HepG2 (cell line): Measurements from ENCODE around the gene KCNH6. TPM values are rescaled to one million over a fixed set of nuclear protein-coding genes. Genes with fewer than 3 reads are reported as not detected.

Experiments
- AKAP8 ChIP-seq: sonication (generic); formaldehyde crosslinking; IDR thresholded peaks from 2 replicates; pipeline ENCODE4 v1.5.1; 2020; ENCODE audit warnings: mild to moderate bottlenecking, missing genetic modification reagents
- ARNTL ChIP-seq: sonication (generic); formaldehyde crosslinking; IDR thresholded peaks from 2 replicates; pipeline ENCODE4 v1.4.0; 2020; ENCODE audit warnings: mild to moderate bottlenecking, missing genetic modification reagents
- FIP1L1 ChIP-seq: fragments of 200-400 bp; formaldehyde crosslinking; IDR thresholded peaks from 2 replicates; pipeline ENCODE4 v1.6.1; 2018; ENCODE audit warnings: low read depth, mild to moderate bottlenecking, low read length, moderate library complexity, borderline replicate concordance; ENCODE audit not compliant: insufficient read depth
- JARID2 ChIP-seq: sonication (generic); formaldehyde crosslinking; IDR thresholded peaks from 2 replicates; pipeline ENCODE4 v1.8.1; 2023; ENCODE audit warnings: missing genetic modification reagents, inconsistent platforms; ENCODE audit not compliant: insufficient replicate concordance
- KLF15 ChIP-seq: sonication (generic); formaldehyde crosslinking; IDR thresholded peaks from 2 replicates; pipeline ENCODE4 v1.8.1; 2023; ENCODE audit warnings: borderline replicate concordance, mild to moderate bottlenecking, inconsistent platforms, missing genetic modification reagents, mixed read lengths
- MAFG ChIP-seq: sonication (generic); formaldehyde crosslinking; IDR thresholded peaks from 2 replicates; pipeline ENCODE4 v1.5.1; 2020; ENCODE audit warnings: mild to moderate bottlenecking, missing genetic modification reagents
- SP4 ChIP-seq: sonication (generic); formaldehyde crosslinking; IDR thresholded peaks from 2 replicates; pipeline ENCODE4 v1.8.1; 2023; ENCODE audit warnings: mild to moderate bottlenecking, missing genetic modification reagents
- ZNF431 ChIP-seq: sonication (generic); formaldehyde crosslinking; IDR thresholded peaks from 2 replicates; pipeline ENCODE4 v1.9.0; 2022; ENCODE audit warnings: missing genetic modification reagents, low read depth, mild to moderate bottlenecking, borderline replicate concordance
- ZNF432 ChIP-seq: sonication (generic); formaldehyde crosslinking; IDR thresholded peaks from 2 replicates; pipeline ENCODE4 v1.5.0; 2020; ENCODE audit warnings: missing genetic modification reagents, mild to moderate bottlenecking, borderline replicate concordance
- ZNF607 ChIP-seq: sonication (generic); formaldehyde crosslinking; IDR thresholded peaks from 2 replicates; pipeline ENCODE4 v1.5.1; 2020; ENCODE audit warnings: missing genetic modification reagents, mild to moderate bottlenecking, borderline replicate concordance
- ZNF839 ChIP-seq: sonication (generic); formaldehyde crosslinking; IDR thresholded peaks from 2 replicates; pipeline ENCODE4 v1.4.0; 2020; ENCODE audit warnings: missing genetic modification reagents, mild to moderate bottlenecking, borderline replicate concordance
- polyA plus RNA-seq, 8 experiments: library from polyadenylated mRNA; depleted of rRNA in 3 of 8; stranded (reverse) in 7 of 8; unstranded in 1 of 8; fragments of >200 nt; fragmentation: Illumina TruSeq in 4 of 8; extraction: Trizol in 4 of 8; gene quantifications; 2 replicates each; pipeline versions ENCODE4 v1.2.1 to v1.2.3, GENCODE V29; 2011 to 2016; ENCODE audit warnings: low read depth in 4 of 8, missing spikeins in 1 of 8, mixed read lengths in 1 of 8; ENCODE audit not compliant: insufficient read depth in 1 of 8
- total RNA-seq, 5 experiments: library from RNA; depleted of rRNA; stranded (reverse); fragments of >200 nt; fragmentation: Illumina TruSeq; extraction: Trizol; gene quantifications; 2 replicates each; pipeline ENCODE4 v1.2.3, GENCODE V29; 2016; ENCODE audit warnings: low read depth in 1 of 5
- TF ChIP-seq, protein P1 (sequence below): sonication (generic); formaldehyde crosslinking; IDR thresholded peaks from 2 replicates; pipeline ENCODE4 v1.4.0; 2020; ENCODE audit warnings: mild to moderate bottlenecking, low read depth, missing genetic modification reagents
- TF ChIP-seq, protein P2 (sequence below): sonication (generic); formaldehyde crosslinking; IDR thresholded peaks from 2 replicates; pipeline ENCODE4 v1.4.0; 2020; ENCODE audit warnings: missing genetic modification reagents
- TF ChIP-seq, protein P3 (sequence below): sonication (generic); formaldehyde crosslinking; IDR thresholded peaks from 2 replicates; pipeline ENCODE4 v1.4.0; 2020; ENCODE audit warnings: missing genetic modification reagents
- TF ChIP-seq, protein P4 (sequence below): sonication (generic); formaldehyde crosslinking; IDR thresholded peaks from 2 replicates; pipeline ENCODE4 v1.5.0; 2020; ENCODE audit warnings: mild to moderate bottlenecking, missing genetic modification reagents

KCNH6 gene
- total and polyA plus RNA-seq, 2 of the 13 experiments (the other 11 are each of a cell fraction or from before 2014, with no cell fraction given): 0.05 to 0.18 TPM

DNA sequence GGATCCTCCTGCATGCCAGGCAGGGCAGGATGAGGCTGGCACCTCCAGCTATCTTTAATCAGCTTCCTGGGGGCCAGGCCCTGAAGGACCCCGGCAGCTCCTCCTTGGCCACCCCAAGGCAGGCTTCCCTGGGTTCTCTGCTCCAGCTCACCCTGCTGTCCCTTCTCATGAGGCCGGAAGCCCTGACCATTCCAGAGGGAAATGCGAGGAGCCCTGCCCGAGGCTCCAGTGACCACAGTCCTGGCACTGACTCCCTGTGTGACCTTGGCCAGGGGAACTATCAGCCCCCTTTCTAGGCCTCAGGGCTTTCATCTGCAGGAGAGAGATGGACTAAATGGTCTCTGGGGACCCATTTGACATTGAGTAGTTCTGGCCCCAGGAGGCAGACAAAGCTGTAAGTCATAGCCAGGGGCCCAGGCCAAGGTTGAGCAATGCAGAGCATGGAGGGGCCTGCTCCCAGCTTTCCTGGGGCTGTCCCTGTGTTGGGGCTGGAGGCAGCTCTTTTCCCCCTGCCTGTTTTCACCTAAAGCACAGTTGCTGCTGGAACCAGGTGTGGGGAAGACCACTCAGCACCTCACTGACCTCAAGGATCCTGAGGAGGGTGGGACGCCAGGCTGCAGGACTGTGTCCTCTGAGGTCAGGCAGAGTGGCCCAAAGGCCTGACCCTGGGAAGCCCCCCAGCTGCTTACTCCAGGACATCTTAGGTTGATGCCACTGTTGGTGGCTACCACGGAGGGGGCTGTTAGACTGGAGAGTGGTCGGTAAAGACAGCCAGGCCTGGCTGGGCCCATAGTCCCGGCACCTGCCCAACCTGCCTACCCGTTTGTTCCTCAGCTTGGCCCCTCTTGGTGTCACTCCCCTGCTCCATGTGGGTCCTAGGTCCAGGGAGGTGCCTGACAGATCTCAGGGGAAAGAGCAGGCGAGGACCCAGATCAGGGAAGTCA, 8.1 kb downstream of the KCNH6 start (continued):
- TF ChIP-seq, protein P1, sequence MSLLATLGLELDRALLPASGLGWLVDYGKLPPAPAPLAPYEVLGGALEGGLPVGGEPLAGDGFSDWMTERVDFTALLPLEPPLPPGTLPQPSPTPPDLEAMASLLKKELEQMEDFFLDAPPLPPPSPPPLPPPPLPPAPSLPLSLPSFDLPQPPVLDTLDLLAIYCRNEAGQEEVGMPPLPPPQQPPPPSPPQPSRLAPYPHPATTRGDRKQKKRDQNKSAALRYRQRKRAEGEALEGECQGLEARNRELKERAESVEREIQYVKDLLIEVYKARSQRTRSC (CRISPR knock-in tag): 0 out of 2 replicates have a peak, but pooled peaks have one; percentile 25
- TF ChIP-seq ZNF607 (CRISPR knock-in tag) (no peak), KLF15 (CRISPR knock-in tag) (no peak), AKAP8 (CRISPR knock-in tag) (peak; percentile 54; the same call in 1 of the 2 replicates), ZNF432 (CRISPR knock-in tag) (no peak), ZNF431 (peak; percentile 68; the same call in 1 of the 2 replicates), SP4 (CRISPR knock-in tag) (peak; percentile 49), MAFG (CRISPR knock-in tag) (no peak), ZNF839 (CRISPR knock-in tag) (peak; percentile 9; the same call in 1 of the 2 replicates), JARID2 (no peak), FIP1L1 (no peak), ARNTL (CRISPR knock-in tag) (peak; percentile 94)
- TF ChIP-seq, protein P2, sequence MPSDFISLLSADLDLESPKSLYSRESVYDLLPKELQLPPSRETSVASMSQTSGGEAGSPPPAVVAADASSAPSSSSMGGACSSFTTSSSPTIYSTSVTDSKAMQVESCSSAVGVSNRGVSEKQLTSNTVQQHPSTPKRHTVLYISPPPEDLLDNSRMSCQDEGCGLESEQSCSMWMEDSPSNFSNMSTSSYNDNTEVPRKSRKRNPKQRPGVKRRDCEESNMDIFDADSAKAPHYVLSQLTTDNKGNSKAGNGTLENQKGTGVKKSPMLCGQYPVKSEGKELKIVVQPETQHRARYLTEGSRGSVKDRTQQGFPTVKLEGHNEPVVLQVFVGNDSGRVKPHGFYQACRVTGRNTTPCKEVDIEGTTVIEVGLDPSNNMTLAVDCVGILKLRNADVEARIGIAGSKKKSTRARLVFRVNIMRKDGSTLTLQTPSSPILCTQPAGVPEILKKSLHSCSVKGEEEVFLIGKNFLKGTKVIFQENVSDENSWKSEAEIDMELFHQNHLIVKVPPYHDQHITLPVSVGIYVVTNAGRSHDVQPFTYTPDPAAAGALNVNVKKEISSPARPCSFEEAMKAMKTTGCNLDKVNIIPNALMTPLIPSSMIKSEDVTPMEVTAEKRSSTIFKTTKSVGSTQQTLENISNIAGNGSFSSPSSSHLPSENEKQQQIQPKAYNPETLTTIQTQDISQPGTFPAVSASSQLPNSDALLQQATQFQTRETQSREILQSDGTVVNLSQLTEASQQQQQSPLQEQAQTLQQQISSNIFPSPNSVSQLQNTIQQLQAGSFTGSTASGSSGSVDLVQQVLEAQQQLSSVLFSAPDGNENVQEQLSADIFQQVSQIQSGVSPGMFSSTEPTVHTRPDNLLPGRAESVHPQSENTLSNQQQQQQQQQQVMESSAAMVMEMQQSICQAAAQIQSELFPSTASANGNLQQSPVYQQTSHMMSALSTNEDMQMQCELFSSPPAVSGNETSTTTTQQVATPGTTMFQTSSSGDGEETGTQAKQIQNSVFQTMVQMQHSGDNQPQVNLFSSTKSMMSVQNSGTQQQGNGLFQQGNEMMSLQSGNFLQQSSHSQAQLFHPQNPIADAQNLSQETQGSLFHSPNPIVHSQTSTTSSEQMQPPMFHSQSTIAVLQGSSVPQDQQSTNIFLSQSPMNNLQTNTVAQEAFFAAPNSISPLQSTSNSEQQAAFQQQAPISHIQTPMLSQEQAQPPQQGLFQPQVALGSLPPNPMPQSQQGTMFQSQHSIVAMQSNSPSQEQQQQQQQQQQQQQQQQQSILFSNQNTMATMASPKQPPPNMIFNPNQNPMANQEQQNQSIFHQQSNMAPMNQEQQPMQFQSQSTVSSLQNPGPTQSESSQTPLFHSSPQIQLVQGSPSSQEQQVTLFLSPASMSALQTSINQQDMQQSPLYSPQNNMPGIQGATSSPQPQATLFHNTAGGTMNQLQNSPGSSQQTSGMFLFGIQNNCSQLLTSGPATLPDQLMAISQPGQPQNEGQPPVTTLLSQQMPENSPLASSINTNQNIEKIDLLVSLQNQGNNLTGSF (CRISPR knock-in tag): 0 out of 2 replicates have a peak, but pooled peaks have one; percentile 22
- TF ChIP-seq, protein P3, sequence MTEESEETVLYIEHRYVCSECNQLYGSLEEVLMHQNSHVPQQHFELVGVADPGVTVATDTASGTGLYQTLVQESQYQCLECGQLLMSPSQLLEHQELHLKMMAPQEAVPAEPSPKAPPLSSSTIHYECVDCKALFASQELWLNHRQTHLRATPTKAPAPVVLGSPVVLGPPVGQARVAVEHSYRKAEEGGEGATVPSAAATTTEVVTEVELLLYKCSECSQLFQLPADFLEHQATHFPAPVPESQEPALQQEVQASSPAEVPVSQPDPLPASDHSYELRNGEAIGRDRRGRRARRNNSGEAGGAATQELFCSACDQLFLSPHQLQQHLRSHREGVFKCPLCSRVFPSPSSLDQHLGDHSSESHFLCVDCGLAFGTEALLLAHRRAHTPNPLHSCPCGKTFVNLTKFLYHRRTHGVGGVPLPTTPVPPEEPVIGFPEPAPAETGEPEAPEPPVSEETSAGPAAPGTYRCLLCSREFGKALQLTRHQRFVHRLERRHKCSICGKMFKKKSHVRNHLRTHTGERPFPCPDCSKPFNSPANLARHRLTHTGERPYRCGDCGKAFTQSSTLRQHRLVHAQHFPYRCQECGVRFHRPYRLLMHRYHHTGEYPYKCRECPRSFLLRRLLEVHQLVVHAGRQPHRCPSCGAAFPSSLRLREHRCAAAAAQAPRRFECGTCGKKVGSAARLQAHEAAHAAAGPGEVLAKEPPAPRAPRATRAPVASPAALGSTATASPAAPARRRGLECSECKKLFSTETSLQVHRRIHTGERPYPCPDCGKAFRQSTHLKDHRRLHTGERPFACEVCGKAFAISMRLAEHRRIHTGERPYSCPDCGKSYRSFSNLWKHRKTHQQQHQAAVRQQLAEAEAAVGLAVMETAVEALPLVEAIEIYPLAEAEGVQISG (CRISPR knock-in tag): peak; percentile 53; the same call in 1 of the 2 replicates
- TF ChIP-seq, protein P4, sequence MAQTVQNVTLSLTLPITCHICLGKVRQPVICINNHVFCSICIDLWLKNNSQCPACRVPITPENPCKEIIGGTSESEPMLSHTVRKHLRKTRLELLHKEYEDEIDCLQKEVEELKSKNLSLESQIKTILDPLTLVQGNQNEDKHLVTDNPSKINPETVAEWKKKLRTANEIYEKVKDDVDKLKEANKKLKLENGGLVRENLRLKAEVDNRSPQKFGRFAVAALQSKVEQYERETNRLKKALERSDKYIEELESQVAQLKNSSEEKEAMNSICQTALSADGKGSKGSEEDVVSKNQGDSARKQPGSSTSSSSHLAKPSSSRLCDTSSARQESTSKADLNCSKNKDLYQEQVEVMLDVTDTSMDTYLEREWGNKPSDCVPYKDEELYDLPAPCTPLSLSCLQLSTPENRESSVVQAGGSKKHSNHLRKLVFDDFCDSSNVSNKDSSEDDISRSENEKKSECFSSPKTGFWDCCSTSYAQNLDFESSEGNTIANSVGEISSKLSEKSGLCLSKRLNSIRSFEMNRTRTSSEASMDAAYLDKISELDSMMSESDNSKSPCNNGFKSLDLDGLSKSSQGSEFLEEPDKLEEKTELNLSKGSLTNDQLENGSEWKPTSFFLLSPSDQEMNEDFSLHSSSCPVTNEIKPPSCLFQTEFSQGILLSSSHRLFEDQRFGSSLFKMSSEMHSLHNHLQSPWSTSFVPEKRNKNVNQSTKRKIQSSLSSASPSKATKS: no peak
